ACC112 (cell line): ENCODE results near the gene PLXNC1.

Source experiments
- H2AFZ ChIP-seq: fragments of 200-600 bp; sonication (generic); one replicate; pipeline ENCODE4 v1.6.0; 2017; ENCODE audit warnings: antibody characterized with exemption, low read length; ENCODE audit not compliant: unreplicated experiment
- H3K27ac ChIP-seq: fragments of 200-600 bp; sonication (generic); 2 replicates; pipeline ENCODE4 v1.5.1; 2014; ENCODE audit warnings: low read depth, mild to moderate bottlenecking, antibody characterized with exemption, low read length, moderate library complexity
- H3K27me3 ChIP-seq: fragments of 200-600 bp; sonication (generic); 2 replicates; pipeline ENCODE4 v1.6.1; 2014; ENCODE audit warnings: mild to moderate bottlenecking, antibody characterized with exemption, low read length, moderate library complexity, mixed read lengths; ENCODE audit not compliant: insufficient read depth
- H3K36me3 ChIP-seq: fragments of 200-600 bp; sonication (generic); 2 replicates; pipeline ENCODE4 v1.6.1; 2016; ENCODE audit warnings: mild to moderate bottlenecking, antibody characterized with exemption, low read length, moderate library complexity, mixed read lengths; ENCODE audit not compliant: insufficient read depth
- H3K4me1 ChIP-seq: fragments of 200-600 bp; sonication (generic); one replicate; pipeline ENCODE4 v1.6.1; 2016; ENCODE audit warnings: low read length, mixed read lengths; ENCODE audit not compliant: insufficient read depth, unreplicated experiment, control insufficient read depth
- H3K4me3 ChIP-seq: fragments of 200-600 bp; sonication (generic); 2 replicates; pipeline ENCODE4 v1.5.1; 2014; ENCODE audit warnings: mild to moderate bottlenecking, low read depth, low read length
- H3K79me2 ChIP-seq: fragments of 200-600 bp; sonication (generic); one replicate; pipeline ENCODE4 v1.6.0; 2016; ENCODE audit warnings: low read length; ENCODE audit not compliant: control insufficient read depth, unreplicated experiment, insufficient read depth

The PLXNC1 gene

DNA sequence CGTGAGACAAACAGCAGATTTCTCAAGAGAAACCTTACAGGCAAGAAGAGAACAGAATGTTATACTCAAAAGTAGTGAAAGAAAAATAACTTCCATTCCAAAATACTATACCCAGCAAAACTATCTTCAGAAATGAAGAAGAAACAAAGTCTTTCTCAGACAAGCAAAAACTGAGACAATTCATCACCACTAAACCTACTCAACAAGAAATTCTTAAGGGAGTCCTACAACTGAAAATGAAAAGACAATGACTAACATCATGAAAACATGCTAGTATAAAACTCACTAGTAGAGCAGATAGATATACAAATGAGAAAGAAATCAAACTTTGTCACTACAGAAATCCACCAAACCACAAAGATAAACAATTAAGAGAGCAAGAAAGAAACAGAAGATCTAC lies 204.8 kb downstream of the PLXNC1 start:
- no peak overlapping the region for H3K4me3 ChIP-seq
- H3K27ac ChIP-seq: no peak overlapping the region
- H3K36me3 ChIP-seq: peaks cover 18% of the 10 kb centered on the region; the same call in 1 of the 2 replicates
- H2AFZ ChIP-seq: no peak overlapping the region
- H3K79me2 ChIP-seq: no peaks in the 10 kb centered on the region
- no peaks in the 10 kb centered on the region for H3K4me1 ChIP-seq
- H3K27me3 ChIP-seq: no peaks in the 10 kb centered on the region
